GM18499 (cell line): ENCODE measurements around the gene MYL6B.
"Not testable (repeated sequence)": the region's sequence is repeated elsewhere in the genome, so short reads cannot be mapped to it uniquely, and the experiment has no call there.

Source experiments
- ATAC-seq: cut with Tn5 transposase; IDR thresholded peaks from one replicate; pipeline ENCODE4 v1.9.1; 2021; ENCODE audit warnings: moderate number of reproducible peaks; ENCODE audit not compliant: insufficient read depth, unreplicated experiment

The MYL6B gene

DNA sequence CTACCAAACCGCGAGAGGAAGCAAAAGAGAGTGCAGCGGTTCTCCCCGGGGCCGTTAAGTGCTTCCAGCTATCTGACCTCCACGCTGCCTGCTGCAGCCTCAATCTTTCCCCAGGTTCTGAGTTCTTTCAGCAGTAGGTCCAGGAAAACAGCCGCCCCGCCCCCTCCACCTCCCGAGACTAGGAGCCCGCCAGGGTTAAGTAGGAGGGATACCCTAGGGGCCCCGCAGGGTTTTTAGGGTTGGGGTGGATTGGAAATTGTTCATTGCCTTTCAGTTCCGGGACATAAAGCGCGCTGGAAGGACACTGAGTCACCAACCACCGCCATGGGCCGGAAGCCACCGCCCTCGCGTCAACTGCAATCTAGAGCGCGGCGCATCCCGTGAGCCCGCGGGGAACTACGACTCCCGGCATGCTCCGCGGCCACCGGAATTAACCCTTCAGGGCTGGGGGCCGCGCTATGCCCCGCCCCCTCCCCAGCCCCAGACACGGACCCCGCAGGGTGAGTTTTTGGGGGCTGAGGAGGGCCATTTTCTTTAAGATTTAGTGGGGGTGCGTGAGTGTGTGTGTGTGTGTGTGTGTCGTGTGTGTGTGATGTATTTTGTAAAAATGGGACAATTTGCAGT, at the start of gene MYL6B:
Gene MYL6B (plus strand): TSS at position 456 of the 624 bp plus-strand sequence. CDS start 1,332 bp downstream, outside the sequence.
- ATAC-seq, result peak; percentile 67

DNA sequence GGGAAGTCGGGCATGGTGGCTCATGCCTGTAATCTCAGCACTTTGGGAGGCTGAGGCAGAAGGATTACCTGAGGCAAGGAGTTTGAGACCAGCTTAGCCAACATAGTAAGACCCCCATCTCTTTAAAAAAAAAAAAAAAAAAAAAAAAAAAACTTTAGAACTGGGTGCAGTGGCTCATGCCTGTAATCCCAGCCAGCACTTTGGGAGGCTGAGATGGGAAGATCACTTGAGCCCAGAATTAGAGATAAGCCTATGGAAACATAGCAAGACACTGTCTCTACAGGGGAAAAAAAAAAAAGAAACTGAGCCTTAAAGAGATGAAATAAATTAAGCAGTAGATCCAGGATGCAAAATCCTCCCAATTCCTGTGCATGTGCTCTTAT, 49.7 kb upstream of the MYL6B start:
- no peak for ATAC-seq

- no peak for ATAC-seq
These were observed 49.2 kb upstream of the MYL6B start for GRCh38 chr12:56103066-56103711.

GRCh38 chr12:56103823-56104108, 48.6 kb upstream of the MYL6B start:
- ATAC-seq, result no peak

- peak; percentile 73 for ATAC-seq
These were observed 48.1 kb upstream of the MYL6B start, which contains the start of gene PA2G4 for GRCh38 chr12:56104109-56104814. TSS of gene PA2G4 (plus strand) at chr12:56104559. CDS start at chr12:56104738, 179 bp downstream.

DNA sequence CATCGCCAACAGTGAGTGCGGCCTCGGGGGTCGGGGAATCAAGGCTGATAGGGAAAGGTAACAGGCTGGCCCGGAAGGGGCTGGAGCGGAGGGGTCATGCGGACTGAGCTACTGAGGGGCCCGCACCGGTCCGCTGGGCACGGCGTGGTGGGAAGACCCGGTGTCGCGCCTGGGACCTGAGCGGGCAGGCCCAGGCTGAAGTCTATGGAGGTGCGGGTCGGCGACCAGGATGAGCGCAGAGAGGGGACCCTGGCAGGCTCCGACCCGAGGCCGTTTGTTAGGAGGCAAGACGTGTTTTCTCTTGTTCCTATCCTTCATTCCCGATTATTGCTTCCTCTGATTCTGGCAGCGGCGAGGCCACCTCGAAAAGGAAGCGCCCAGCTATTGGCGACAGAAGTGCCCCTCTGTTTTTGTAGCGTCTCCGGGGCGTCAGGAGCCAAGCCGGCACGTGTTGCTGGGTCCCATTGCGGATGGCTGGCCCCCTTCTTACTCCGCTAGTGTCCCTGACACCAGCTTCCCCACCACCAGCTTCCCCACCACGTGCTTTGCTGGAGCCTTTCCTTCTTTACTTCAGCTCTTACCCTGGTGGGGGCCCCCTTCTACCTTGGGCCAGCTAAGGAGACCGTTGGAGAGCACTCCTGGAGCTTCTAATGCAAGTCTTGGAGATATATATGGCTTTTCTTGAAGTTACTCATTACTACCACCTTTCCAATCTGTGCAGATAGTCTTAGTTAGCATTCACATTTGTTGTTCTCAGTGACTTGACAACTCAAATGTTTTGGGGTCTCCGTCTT, 47.4 kb upstream of the MYL6B start:
- peak; percentile 4 for ATAC-seq

GRCh38 chr12:56105609-56105902, 46.8 kb upstream of the MYL6B start:
- no peak for ATAC-seq

GRCh38 chr12:56107242-56107641, 45.1 kb upstream of the MYL6B start:
- no peak for ATAC-seq

- ATAC-seq, result no peak
These were observed 41.8 kb upstream of the MYL6B start for GRCh38 chr12:56110571-56110970.

- no peak for ATAC-seq
These were observed 38.3 kb upstream of the MYL6B start for GRCh38 chr12:56114084-56114483.

DNA sequence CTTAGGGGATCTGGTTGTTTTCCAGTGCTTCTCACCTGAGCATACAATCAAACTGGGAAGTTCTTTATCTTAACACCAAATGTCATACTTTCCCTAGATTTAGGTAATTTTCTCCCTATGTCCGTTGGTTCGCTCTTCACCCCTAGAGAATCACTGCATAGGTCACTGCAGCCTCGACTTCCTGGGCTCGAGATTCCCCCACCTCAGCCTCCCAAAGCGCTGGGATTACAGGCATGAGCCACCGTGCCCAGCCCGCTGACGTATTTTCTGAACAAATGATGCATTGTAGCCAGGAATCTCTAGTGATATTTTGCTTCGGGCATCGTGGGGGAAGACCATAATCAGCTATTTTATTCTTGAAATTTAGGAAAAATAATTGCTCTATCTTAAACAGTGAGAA, 37.1 kb upstream of the MYL6B start:
- ATAC-seq, result no peak

- peak; percentile 31 for ATAC-seq
These were observed 35.9 kb upstream of the MYL6B start, which contains the start of gene RPL41 for GRCh38 chr12:56116267-56117081. TSS of gene RPL41 (plus strand) at chr12:56116633.

DNA sequence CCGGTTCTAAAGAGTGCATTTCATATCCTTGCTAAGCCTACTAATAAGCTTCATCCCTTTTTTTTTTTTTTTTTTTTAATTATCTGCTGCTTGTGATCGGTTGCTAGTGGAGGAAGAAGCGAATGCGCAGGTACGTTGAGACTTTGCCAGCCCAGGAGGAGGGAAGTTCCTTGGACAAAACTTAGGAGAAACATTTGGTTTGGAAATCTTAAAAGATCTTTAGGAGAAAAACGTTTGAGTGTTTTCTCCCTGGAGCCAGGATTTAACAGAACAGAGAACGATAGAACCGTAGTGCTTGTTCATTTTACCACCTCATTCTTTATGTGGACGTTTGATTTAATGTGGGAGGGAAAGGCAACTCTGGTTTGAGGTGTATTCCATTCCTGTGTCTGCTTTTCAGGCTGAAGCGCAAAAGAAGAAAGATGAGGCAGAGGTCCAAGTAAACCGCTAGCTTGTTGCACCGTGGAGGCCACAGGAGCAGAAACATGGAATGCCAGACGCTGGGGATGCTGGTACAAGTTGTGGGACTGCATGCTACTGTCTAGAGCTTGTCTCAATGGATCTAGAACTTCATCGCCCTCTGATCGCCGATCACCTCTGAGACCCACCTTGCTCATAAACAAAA, 35.2 kb upstream of the MYL6B start:
- ATAC-seq, result not testable (repeated sequence)

DNA sequence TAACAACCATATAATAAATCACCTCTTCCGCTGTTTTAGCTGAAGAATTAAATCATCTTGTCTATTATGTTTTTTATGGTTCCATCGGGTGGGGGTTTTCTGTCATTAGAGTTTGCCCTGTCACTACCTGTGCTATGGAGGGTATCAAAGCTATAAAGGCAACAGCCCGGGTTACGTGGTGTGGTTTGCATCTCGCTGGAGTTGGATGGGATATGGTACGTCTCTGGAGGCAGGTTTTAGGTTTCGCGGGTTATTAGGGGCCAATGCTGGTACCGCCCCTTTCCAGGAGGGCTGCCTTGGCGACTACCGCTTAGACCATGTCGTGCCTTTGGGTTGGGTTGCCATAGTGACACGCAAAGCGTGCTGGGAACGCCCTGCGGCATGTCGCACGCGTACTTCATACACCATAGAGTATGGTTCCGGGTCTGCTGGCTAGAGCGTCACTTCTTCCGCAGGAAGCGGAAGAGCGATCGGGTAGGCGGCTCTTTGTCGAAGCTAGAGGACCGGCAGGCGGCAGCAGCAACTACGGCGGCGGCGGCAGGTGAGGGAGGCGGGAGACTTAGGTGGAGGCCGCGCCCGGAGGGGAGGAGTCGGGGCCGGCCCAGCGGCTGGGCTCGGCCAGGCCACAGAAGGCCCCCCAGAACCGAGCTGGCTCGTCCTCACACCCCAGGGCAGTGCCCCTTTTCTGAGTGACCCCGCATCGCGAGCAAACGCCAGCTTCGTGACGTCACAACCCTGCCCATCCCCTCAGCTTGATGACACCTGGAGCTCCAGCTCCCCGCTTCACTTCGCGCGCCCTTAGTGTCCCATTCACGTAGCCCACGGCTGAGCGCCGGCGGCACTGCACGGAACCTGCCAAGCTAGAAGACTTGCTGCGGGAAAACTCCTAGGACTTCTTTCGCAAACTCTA, 34.4 kb upstream of the MYL6B start, which contains the start of gene ZC3H10:
Gene ZC3H10 (plus strand): TSS at position 489 of the 910 bp plus-strand sequence. CDS start 2,297 bp downstream, outside the sequence.
- ATAC-seq, result peak; percentile 81

GRCh38 chr12:56118688-56119357, 33.6 kb upstream of the MYL6B start:
- no peak for ATAC-seq

DNA sequence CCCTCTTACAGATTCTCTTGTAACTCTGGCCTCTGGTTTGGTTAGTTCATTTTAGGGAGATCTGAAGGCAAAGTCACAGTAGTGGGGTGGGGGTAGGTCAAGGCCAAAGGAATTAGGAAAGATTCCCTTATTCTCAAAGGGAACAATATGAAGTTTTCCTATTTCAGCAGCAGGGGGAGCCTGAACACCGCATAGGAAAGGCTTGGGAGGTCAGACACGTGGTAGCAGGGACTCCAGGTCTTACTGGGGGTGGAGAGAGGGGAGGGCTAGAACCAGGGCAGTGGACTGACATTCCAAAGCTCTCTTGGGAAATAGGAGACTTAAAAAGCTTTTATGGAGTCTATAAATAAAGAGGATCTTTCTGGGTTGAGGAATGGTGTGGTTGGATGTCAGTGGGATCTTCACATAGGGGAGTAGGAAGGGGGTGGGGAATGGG, 33.0 kb upstream of the MYL6B start:
- no peak for ATAC-seq

DNA sequence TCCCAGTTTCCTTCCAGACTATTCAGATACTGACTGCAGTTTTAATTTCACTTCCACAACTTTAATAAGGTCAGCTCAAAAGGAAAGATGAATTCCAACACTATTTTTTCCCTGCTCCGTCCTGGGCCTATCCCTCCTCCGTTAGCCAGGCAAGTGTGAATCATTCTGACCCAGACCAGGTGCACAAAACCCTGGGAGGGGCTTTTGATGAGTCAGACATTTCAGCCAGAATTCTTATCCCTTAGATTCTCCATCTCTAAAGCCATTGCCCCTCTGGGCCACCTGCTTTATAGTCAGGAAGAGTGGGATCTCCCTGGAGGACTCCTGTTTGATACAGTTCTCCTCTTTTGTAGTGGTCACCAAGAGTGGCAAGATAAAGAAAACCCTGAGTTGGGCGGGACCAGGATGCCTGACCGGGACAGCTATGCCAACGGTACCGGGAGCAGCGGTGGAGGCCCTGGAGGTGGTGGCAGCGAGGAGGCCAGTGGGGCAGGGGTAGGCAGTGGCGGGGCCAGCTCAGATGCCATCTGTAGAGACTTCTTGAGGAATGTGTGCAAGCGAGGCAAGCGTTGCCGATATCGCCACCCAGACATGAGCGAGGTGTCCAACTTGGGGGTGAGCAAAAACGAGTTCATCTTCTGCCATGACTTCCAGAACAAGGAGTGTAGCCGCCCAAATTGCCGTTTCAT, 32.1 kb upstream of the MYL6B start:
- no peak for ATAC-seq
